Common myeloid progenitor, CD34-positive (primary cell): Measurements from ENCODE around the gene THBD.

ENCODE experiments used
- CTCF ChIA-PET: fragments of 350-600 bp; sonication (Branson Sonifier 250); formaldehyde crosslinking; loops from one replicate; lab custom pipeline; 2021; ENCODE audit warnings: antibody characterized with exemption; lab: Charles Lee
- POLR2A ChIA-PET: fragments of 350-600 bp; sonication (Branson Sonifier 250); formaldehyde crosslinking; loops from one replicate; lab custom pipeline; 2021; ENCODE audit warnings: antibody characterized with exemption; lab: Charles Lee
- DNase-seq, 3 donors: peaks; one replicate each; pipeline versions ENCODE4 v3.0.0 to v3.0.0-alpha.2; 2013
- H3K27ac ChIP-seq, 2 experiments: 1 replicate in 1 of 2; 2 replicates in 1 of 2; pipeline ENCODE4 v1.7.0; 2013; ENCODE audit warnings: inconsistent platforms in 2 of 2, low read length in 2 of 2, mild to moderate bottlenecking in 2 of 2, low read depth in 1 of 2, moderate library complexity in 1 of 2; ENCODE audit not compliant: severe bottlenecking in 2 of 2, insufficient read depth in 1 of 2, poor library complexity in 1 of 2
- H3K27me3 ChIP-seq, 5 experiments: replicated peaks in 2 of 5; 1 replicate in 3 of 5; 2 replicates in 2 of 5; pipeline versions ENCODE4 v1.6.1 to v1.7.0; 2013; ENCODE audit warnings: low read length in 4 of 5, mild to moderate bottlenecking in 2 of 5, moderate library complexity in 2 of 5, inconsistent platforms in 1 of 5; ENCODE audit not compliant: insufficient read depth in 5 of 5, control insufficient read depth in 4 of 5
- H3K36me3 ChIP-seq, 4 experiments: 1 replicate in 2 of 4; 2 replicates in 2 of 4; pipeline versions ENCODE4 v1.6.1 to v1.7.0; 2013; ENCODE audit warnings: low read length in 3 of 4, control low read depth in 1 of 4, mild to moderate bottlenecking in 1 of 4; ENCODE audit not compliant: control insufficient read depth in 4 of 4, insufficient read depth in 4 of 4
- H3K4me1 ChIP-seq, 4 experiments: 1 replicate in 3 of 4; 2 replicates in 1 of 4; pipeline versions ENCODE4 v1.6.1 to v1.7.1; 2013; ENCODE audit warnings: low read length in 3 of 4, mild to moderate bottlenecking in 3 of 4, control low read depth in 1 of 4, inconsistent platforms in 1 of 4, moderate library complexity in 1 of 4; ENCODE audit not compliant: control insufficient read depth in 4 of 4, insufficient read depth in 4 of 4; ENCODE audit errors: control extremely low read depth in 1 of 4
- H3K4me3 ChIP-seq, 7 experiments: 1 replicate in 4 of 7; 2 replicates in 3 of 7; pipeline versions ENCODE4 v1.5.1 to v1.7.0; 2013; ENCODE audit warnings: mild to moderate bottlenecking in 7 of 7, low read length in 6 of 7, moderate library complexity in 6 of 7, inconsistent platforms in 2 of 7, low read depth in 2 of 7, control low read depth in 1 of 7; ENCODE audit not compliant: insufficient read depth in 4 of 7, control insufficient read depth in 1 of 7; ENCODE audit errors: extremely low read depth in 1 of 7
- H3K9me3 ChIP-seq, 5 experiments: 1 replicate in 4 of 5; 2 replicates in 1 of 5; pipeline versions ENCODE4 v1.6.1 to v1.7.1; 2013; ENCODE audit warnings: low read length in 4 of 5, mild to moderate bottlenecking in 2 of 5, inconsistent platforms in 1 of 5, low read depth in 1 of 5, moderate library complexity in 1 of 5; ENCODE audit not compliant: control insufficient read depth in 4 of 5, insufficient read depth in 2 of 5; ENCODE audit errors: control extremely low read depth in 1 of 5
- WGBS: methylation state at CpG from one replicate; pipeline ENCODE4 v1.1.5; 2013; ENCODE audit not compliant: insufficient coverage; 5-methylcytosine and 5-hydroxymethylcytosine counted together

THBD gene

GRCh38 chr20:23018941-23019340, 30.5 kb downstream of the THBD start:
- POLR2A ChIA-PET, result interaction anchor here (1.0 kb wide), 1 partner anchor 35 kb away, joined by 3 read pairs; no protein-coding TSS in a partner anchor
- CTCF ChIA-PET, result interaction anchor here (0.6 to 2.8 kb wide), 6 partner anchors 9 to 327 kb away, joined by 3 to 6 read pairs (median 4); no protein-coding TSS in a partner anchor

GRCh38 chr20:23018432-23018831, 31.0 kb downstream of the THBD start:
- ChIA-PET POLR2A (interaction anchor here (1.0 kb wide), 1 partner anchor 34 kb away, joined by 3 read pairs; no protein-coding TSS in a partner anchor), CTCF (interaction anchor here (0.8 to 2.8 kb wide), 6 partner anchors 9 to 326 kb away, joined by 3 to 6 read pairs (median 4); no protein-coding TSS in a partner anchor)
- Histone ChIP-seq H3K4me3 (no peak overlapping the region), H3K27me3 (no peaks in the 10 kb centered on the region), H3K4me1 (peaks cover 0 to 3% (median 0%) of the 10 kb centered on the region in 4 experiments), H3K27ac (no peak overlapping the region), H3K36me3 (no peaks in the 10 kb centered on the region), H3K9me3 (no peaks in the 10 kb centered on the region)
- no peak for DNase-seq

More at GRCh38 chr20:23018941-23019340, 30.5 kb downstream of the THBD start:
- Histone ChIP-seq H3K27ac (no peak overlapping the region), H3K9me3 (no peaks in the 10 kb centered on the region), H3K4me1 (peaks cover 0 to 3% (median 0%) of the 10 kb centered on the region in 4 experiments), H3K4me3 (no peak overlapping the region), H3K27me3 (no peaks in the 10 kb centered on the region), H3K36me3 (no peaks in the 10 kb centered on the region)
- over 99% methylated on average over 8 of the region's 11 CpGs for WGBS
- no peak for DNase-seq

GRCh38 chr20:23017516-23017915, 32.0 kb downstream of the THBD start:
- Histone ChIP-seq H3K27me3 (no peaks in the 10 kb centered on the region), H3K9me3 (no peaks in the 10 kb centered on the region), H3K27ac (no peak overlapping the region), H3K36me3 (no peaks in the 10 kb centered on the region), H3K4me3 (no peak overlapping the region), H3K4me1 (peaks cover 0 to 3% (median 0%) of the 10 kb centered on the region in 4 experiments)
- CTCF ChIA-PET, result interaction anchor here (0.9 to 2.8 kb wide), 6 partner anchors 9 to 332 kb away, joined by 3 to 8 read pairs (median 5); partner anchors contain the start of gene THBD
- POLR2A ChIA-PET, result no interaction called here
- no peak for DNase-seq
- WGBS, result no CpG with 5 or more reads among the region's 2 CpGs

- Histone ChIP-seq H3K36me3 (no peaks in the 10 kb centered on the region), H3K4me1 (peaks cover 0 to 13% (median 4%) of the 10 kb centered on the region in 4 experiments), H3K9me3 (no peaks in the 10 kb centered on the region), H3K4me3 (no peak overlapping the region), H3K27ac (no peak overlapping the region), H3K27me3 (no peaks in the 10 kb centered on the region)
- WGBS, result 85% methylated on average over 4 of the region's 5 CpGs
- ChIA-PET CTCF (interaction anchor here (0.8 kb wide), 1 partner anchor 56 kb away, joined by 3 read pairs; no protein-coding TSS in a partner anchor), POLR2A (no interaction called here)
- no peak for DNase-seq
Measured at GRCh38 chr20:23013429-23013828, 36.0 kb downstream of the THBD start.

GRCh38 chr20:23011008-23011721, 38.3 kb downstream of the THBD start:
- H3K4me1 ChIP-seq, result peaks cover 0 to 13% (median 4%) of the 10 kb centered on the region in 4 experiments
- DNase-seq, result no peak
- no peaks in the 10 kb centered on the region for H3K9me3 ChIP-seq
- no peaks in the 10 kb centered on the region for H3K36me3 ChIP-seq
- ChIA-PET CTCF (interaction anchor here (1.6 kb wide), 1 partner anchor 25 kb away, joined by 3 read pairs; no protein-coding TSS in a partner anchor), POLR2A (no interaction called here)
- H3K4me3 ChIP-seq, result no peak overlapping the region
- WGBS, result 97% methylated on average over 5 of the region's 11 CpGs
- no peaks in the 10 kb centered on the region for H3K27me3 ChIP-seq
- H3K27ac ChIP-seq, result peak overlapping the region in 1 of 2 experiments; percentile 20

- no peaks in the 10 kb centered on the region for H3K27me3 ChIP-seq
- no peaks in the 10 kb centered on the region for H3K36me3 ChIP-seq
- 100% methylated on average over 3 of the region's 5 CpGs for WGBS
- H3K9me3 ChIP-seq, result no peaks in the 10 kb centered on the region
- no peak for DNase-seq
- ChIA-PET POLR2A (no interaction called here), CTCF (interaction anchor here (1.1 to 1.2 kb wide), 3 partner anchors 9 to 319 kb away, joined by 4 to 5 read pairs (median 4); no protein-coding TSS in a partner anchor)
- H3K27ac ChIP-seq, result no peak overlapping the region
- H3K4me1 ChIP-seq, result peaks cover 0 to 10% (median 4%) of the 10 kb centered on the region in 4 experiments
- no peak overlapping the region for H3K4me3 ChIP-seq
Measured at GRCh38 chr20:23010096-23010495, 39.4 kb downstream of the THBD start.

- Histone ChIP-seq H3K27me3 (no peaks in the 10 kb centered on the region), H3K36me3 (no peaks in the 10 kb centered on the region), H3K9me3 (no peaks in the 10 kb centered on the region), H3K4me3 (no peak overlapping the region), H3K4me1 (peaks cover 0 to 10% (median 4%) of the 10 kb centered on the region in 4 experiments), H3K27ac (no peak overlapping the region)
- POLR2A ChIA-PET, result no interaction called here
- peak; percentile 10 to 46 (median 40) for DNase-seq
- WGBS, result 70% methylated on average over 2 of the region's 3 CpGs
- CTCF ChIA-PET, result interaction anchor here (1.1 to 1.2 kb wide), 3 partner anchors 10 to 318 kb away, joined by 4 to 5 read pairs (median 4); no protein-coding TSS in a partner anchor
Measured at GRCh38 chr20:23009636-23010035, 39.8 kb downstream of the THBD start.
